GM12873 (cell line): ENCODE data around the gene ZNF85.

Experiments used
- TF ChIP-seq, protein P1 (sequence below): IDR thresholded peaks from 2 replicates; pipeline ENCODE4 v1.5.1; 2012; ENCODE audit warnings: low read depth, mild to moderate bottlenecking, moderate library complexity, low read length, control low read depth; ENCODE audit not compliant: insufficient read depth; ENCODE audit errors: missing control alignments

Gene ZNF85

DNA sequence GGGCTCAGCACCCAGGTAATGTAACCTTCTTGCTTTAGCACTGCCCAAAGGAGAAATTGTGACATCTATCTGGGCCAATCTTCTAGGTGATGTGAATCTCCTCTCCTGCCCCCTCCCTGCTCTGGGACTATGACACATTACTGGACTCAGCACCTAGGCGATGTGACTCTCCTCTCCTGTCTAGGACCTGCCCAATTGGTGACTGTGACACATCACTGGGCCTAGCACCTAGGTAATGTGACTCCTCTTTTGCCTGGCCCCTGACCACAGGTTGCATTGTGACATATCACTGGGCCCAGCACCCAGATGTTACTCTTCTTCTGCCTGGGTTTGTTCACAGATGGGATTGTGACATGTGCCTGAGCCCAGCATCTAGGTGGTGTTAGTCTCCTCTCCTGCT is 45.0 kb downstream of the ZNF85 start:
- TF ChIP-seq, protein P1, sequence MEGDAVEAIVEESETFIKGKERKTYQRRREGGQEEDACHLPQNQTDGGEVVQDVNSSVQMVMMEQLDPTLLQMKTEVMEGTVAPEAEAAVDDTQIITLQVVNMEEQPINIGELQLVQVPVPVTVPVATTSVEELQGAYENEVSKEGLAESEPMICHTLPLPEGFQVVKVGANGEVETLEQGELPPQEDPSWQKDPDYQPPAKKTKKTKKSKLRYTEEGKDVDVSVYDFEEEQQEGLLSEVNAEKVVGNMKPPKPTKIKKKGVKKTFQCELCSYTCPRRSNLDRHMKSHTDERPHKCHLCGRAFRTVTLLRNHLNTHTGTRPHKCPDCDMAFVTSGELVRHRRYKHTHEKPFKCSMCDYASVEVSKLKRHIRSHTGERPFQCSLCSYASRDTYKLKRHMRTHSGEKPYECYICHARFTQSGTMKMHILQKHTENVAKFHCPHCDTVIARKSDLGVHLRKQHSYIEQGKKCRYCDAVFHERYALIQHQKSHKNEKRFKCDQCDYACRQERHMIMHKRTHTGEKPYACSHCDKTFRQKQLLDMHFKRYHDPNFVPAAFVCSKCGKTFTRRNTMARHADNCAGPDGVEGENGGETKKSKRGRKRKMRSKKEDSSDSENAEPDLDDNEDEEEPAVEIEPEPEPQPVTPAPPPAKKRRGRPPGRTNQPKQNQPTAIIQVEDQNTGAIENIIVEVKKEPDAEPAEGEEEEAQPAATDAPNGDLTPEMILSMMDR: no peak

DNA sequence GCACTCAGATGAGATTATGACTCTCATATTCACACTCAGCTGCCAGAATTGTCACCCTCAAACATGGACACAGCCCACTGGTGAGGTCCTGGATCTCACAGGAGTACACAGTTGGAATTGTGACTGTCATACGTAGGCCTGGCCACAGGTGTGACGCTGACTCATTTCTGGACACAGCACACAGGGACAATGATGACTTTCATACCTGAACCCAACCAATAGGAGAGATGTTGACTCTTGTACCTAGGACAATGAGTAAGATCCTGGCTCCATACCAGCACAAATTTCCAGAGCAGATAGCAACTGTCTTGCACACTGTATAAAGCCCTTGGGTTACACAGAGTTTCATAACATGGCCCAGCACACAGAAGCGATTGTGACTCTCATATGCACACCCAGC is 46.4 kb downstream of the ZNF85 start:
- TF ChIP-seq, protein P1: no peak

DNA sequence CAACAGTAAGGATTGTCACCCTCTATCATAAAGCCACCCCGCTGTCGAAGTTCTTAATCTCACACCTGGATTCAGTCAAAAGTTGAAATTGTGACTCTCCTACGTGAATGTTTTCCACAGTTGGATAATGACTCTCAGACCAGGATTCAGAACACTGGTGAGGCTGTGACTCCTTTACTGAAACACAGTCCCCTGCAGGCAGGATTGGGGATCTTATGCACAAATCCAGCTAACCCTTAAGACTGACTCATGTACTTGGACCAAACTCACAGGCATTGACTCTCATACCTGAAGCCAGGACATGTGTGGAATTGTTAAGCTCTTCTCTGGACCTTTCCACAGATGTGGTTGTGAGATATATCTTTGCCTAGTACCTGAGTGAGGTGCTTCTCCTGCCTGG is 46.8 kb downstream of the ZNF85 start:
- TF ChIP-seq, protein P1: no peak

DNA sequence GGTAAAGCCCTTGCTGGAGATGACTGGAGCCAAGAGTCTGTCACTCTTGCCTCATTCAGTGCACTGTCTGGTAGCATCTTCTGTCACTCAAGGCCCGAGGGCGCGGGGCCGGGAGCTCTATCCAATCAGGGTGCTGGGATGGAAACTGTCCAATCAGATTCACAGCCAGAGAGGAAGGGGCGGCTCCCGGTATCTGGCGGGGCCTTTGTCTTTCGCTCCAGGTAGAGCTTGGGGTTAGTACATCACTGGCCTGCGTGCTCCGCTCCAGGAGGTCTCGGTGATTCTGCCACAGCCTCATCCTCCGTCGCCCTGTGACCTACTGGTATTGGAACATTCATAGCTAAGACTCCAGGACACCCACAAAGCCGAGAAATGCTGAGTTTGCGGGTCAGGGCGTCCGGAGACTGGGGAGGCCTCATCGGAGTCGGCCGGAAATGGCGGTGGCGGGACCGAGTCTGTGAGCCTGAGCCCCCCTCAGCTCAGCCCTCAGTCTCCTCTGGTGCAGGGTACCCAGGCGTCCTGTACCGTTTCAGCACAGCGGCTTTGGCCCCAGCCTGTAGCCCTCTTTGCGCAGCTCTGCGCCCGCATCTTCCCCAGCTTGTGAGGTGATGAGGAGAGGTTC is 76.8 kb downstream of the ZNF85 start:
- TF ChIP-seq, protein P1: no peak
